HepG2 (cell line): ENCODE results near the gene STAT4. TPM values are rescaled to one million over a fixed set of nuclear protein-coding genes. Genes with fewer than 3 reads are reported as not detected.

Experiments
- ATAC-seq: fragments of 200-7000 bp; cut with Tn5 transposase; 3 replicates; pipeline ENCODE4 v1.9.1; 2020; ENCODE audit warnings: mild to moderate bottlenecking, moderate library complexity
- BruUV-seq: library from RNA; stranded (reverse); fragments of 400-500 nt; replicated peaks from 2 replicates; lab custom pipeline; 2021; lab: Mats Ljungman, UMichigan
- CTCF ChIA-PET: fragments of 300-600 bp; formaldehyde crosslinking; extraction: SDS; loops from one replicate; lab custom pipeline; 2021; ENCODE audit warnings: low total read pairs, inconsistent platforms, low intra/inter-chr PET ratio; lab: Yijun Ruan, JAX
- POLR2A ChIA-PET: fragments of 350-600 bp; sonication (Branson Sonifier 250); formaldehyde crosslinking; loops from one replicate; lab custom pipeline; 2020; ENCODE audit warnings: antibody characterized with exemption, inconsistent platforms; lab: Yijun Ruan, JAX
- DNase-seq: peaks from one replicate; pipeline ENCODE4 v3.0.0-alpha.2; 2015; ENCODE audit warnings: low spot score
- FAIRE-seq: peaks from 3 replicates; lab custom pipeline; 2011; peaks lifted over from hg19 to GRCh38; lab: Jason Lieb, UNC
- H2AFZ ChIP-seq: one replicate; pipeline ENCODE4 v1.6.1; 2011; ENCODE audit warnings: low read length, inconsistent platforms
- H3K27ac ChIP-seq: fragments of 300-600 bp; 3 replicates; pipeline ENCODE4 v1.8.0; 2011; ENCODE audit warnings: mixed run types, mild to moderate bottlenecking, mixed read lengths, low read length, inconsistent platforms; ENCODE audit not compliant: insufficient read depth; ENCODE audit errors: extremely low read length
- H3K27me3 ChIP-seq, 2 experiments: fragments of 200-600 bp in 1 of 2; 2 replicates in 1 of 2; 3 replicates in 1 of 2; pipeline versions ENCODE4 v1.6.0 to v1.8.0; 2011; ENCODE audit warnings: low read length in 2 of 2, mild to moderate bottlenecking in 2 of 2, moderate library complexity in 2 of 2, inconsistent platforms in 1 of 2; ENCODE audit not compliant: insufficient read depth in 2 of 2, control insufficient read depth in 1 of 2
- H3K36me3 ChIP-seq, 2 experiments: fragments of 200-600 bp in 1 of 2; replicated peaks in 1 of 2; 2 replicates in 1 of 2; 3 replicates in 1 of 2; pipeline versions ENCODE4 v1.5.1 to v1.8.0; 2011; ENCODE audit warnings: low read length in 2 of 2, inconsistent platforms in 1 of 2; ENCODE audit not compliant: insufficient read depth in 2 of 2, control insufficient read depth in 1 of 2
- H3K4me1 ChIP-seq: 2 replicates; pipeline ENCODE4 v1.5.1; 2012; ENCODE audit warnings: low read length, inconsistent platforms; ENCODE audit not compliant: insufficient read depth
- H3K4me2 ChIP-seq: 2 replicates; pipeline ENCODE4 v1.6.0; 2011; ENCODE audit warnings: low read depth, low read length, inconsistent platforms
- H3K4me3 ChIP-seq, 3 experiments: fragments of 200-600 bp in 1 of 3; sonication (generic), shearing (Covaris generic) in 1 of 3; replicated peaks in 1 of 3; 2 replicates each; pipeline ENCODE4 v1.5.1; 2011 to 2016; ENCODE audit warnings: low read length in 3 of 3, inconsistent platforms in 2 of 3, low read depth in 2 of 3, mild to moderate bottlenecking in 2 of 3, control low read depth in 1 of 3, mixed read lengths in 1 of 3; ENCODE audit not compliant: insufficient read depth in 1 of 3
- H3K79me2 ChIP-seq: one replicate; pipeline ENCODE4 v1.6.1; 2011; ENCODE audit warnings: low read length, inconsistent platforms; ENCODE audit not compliant: insufficient read depth
- H3K9ac ChIP-seq: 2 replicates; pipeline ENCODE4 v1.6.0; 2011; ENCODE audit warnings: mild to moderate bottlenecking, low read depth, low read length, inconsistent platforms; ENCODE audit not compliant: insufficient read depth
- H3K9me3 ChIP-seq: 2 replicates; pipeline ENCODE4 v1.5.1; 2012; ENCODE audit warnings: mild to moderate bottlenecking, low read length
- H4K20me1 ChIP-seq: 2 replicates; pipeline ENCODE4 v1.6.0; 2011; ENCODE audit warnings: inconsistent platforms, mild to moderate bottlenecking, low read length, moderate library complexity; ENCODE audit not compliant: insufficient read depth
- BCL6 ChIP-seq: IDR thresholded peaks from 2 replicates; pipeline ENCODE4 v1.6.1; 2016; ENCODE audit warnings: missing genetic modification reagents, missing compliant biosample characterization
- BHLHE40 ChIP-seq: IDR thresholded peaks from 2 replicates; pipeline ENCODE4 v1.6.1; 2011; ENCODE audit warnings: low read length, improper control_type of control experiment
- MAFG ChIP-seq: sonication (generic); formaldehyde crosslinking; IDR thresholded peaks from 2 replicates; pipeline ENCODE4 v1.5.1; 2020; ENCODE audit warnings: mild to moderate bottlenecking, missing genetic modification reagents
- MYNN ChIP-seq: sonication (generic); formaldehyde crosslinking; IDR thresholded peaks from 2 replicates; pipeline ENCODE4 v1.4.0; 2020; ENCODE audit warnings: mild to moderate bottlenecking, low read depth, missing genetic modification reagents
- ZBTB34 ChIP-seq: sonication (generic); formaldehyde crosslinking; IDR thresholded peaks from 2 replicates; pipeline ENCODE4 v1.8.0; 2022; ENCODE audit warnings: mild to moderate bottlenecking, missing genetic modification reagents
- ZNF567 ChIP-seq: sonication (generic); formaldehyde crosslinking; IDR thresholded peaks from 2 replicates; pipeline ENCODE4 v1.8.1; 2023; ENCODE audit warnings: mild to moderate bottlenecking, missing genetic modification reagents, borderline replicate concordance
- ZNF646 ChIP-seq: sonication (generic); formaldehyde crosslinking; IDR thresholded peaks from 2 replicates; pipeline ENCODE4 v1.9.0; 2021; ENCODE audit warnings: mild to moderate bottlenecking, missing genetic modification reagents
- WGBS: methylation state at CpG from one replicate; pipeline ENCODE4 v1.1.6; 2017; ENCODE audit warnings: low lambda C conversion rate; 5-methylcytosine and 5-hydroxymethylcytosine counted together
- in situ Hi-C: cut with HindIII; loops from 2 replicates; pipeline ENCODE4 v1.10.0; 2017; ENCODE audit warnings: low pct_unique_long_range_greater_than_20kb; ENCODE audit not compliant: extremely low pct_ligation_motif_present
- intact Hi-C: fragments of 100-400 bp; cut with micrococcal nuclease; formaldehyde crosslinking; loops from one replicate; pipeline ENCODE4 v1.10.0; 2022; ENCODE audit not compliant: unreplicated experiment
- polyA plus RNA-seq, 8 experiments: library from polyadenylated mRNA; depleted of rRNA in 3 of 8; stranded (reverse) in 7 of 8; unstranded in 1 of 8; fragments of >200 nt; fragmentation: Illumina TruSeq in 4 of 8; extraction: Trizol in 4 of 8; gene quantifications; 2 replicates each; pipeline versions ENCODE4 v1.2.1 to v1.2.3, GENCODE V29; 2011 to 2016; ENCODE audit warnings: low read depth in 4 of 8, missing spikeins in 1 of 8, mixed read lengths in 1 of 8; ENCODE audit not compliant: insufficient read depth in 1 of 8
- total RNA-seq, 5 experiments: library from RNA; depleted of rRNA; stranded (reverse); fragments of >200 nt; fragmentation: Illumina TruSeq; extraction: Trizol; gene quantifications; 2 replicates each; pipeline ENCODE4 v1.2.3, GENCODE V29; 2016; ENCODE audit warnings: low read depth in 1 of 5
- TF ChIP-seq, protein P1 (sequence below): sonication (generic); formaldehyde crosslinking; IDR thresholded peaks from 2 replicates; pipeline ENCODE4 v1.5.1; 2020; ENCODE audit warnings: missing genetic modification reagents, mild to moderate bottlenecking, borderline replicate concordance

Gene STAT4
- total and polyA plus RNA-seq, 2 of the 13 experiments (the other 11 are each of a cell fraction or from before 2014, with no cell fraction given) = 0.37 TPM; not detected in 1

GRCh38 chr2:191001624-191002023 lies 149.2 kb downstream of the STAT4 start:
- Histone ChIP-seq H3K9me3 (no peaks in the 10 kb centered on the region), H3K36me3 (peaks cover 35 to 86% of the 10 kb centered on the region in 2 experiments), H3K4me2 (no peak overlapping the region), H2AFZ (no peak overlapping the region), H3K27ac (no peak overlapping the region), H3K4me3 (no peak overlapping the region), H3K27me3 (no peaks in the 10 kb centered on the region), H3K9ac (no peak overlapping the region), H4K20me1 (no peaks in the 10 kb centered on the region; the same call in 1 of the 2 replicates), H3K4me1 (no peaks in the 10 kb centered on the region), H3K79me2 (no peaks in the 10 kb centered on the region)
- TF ChIP-seq, protein P1, sequence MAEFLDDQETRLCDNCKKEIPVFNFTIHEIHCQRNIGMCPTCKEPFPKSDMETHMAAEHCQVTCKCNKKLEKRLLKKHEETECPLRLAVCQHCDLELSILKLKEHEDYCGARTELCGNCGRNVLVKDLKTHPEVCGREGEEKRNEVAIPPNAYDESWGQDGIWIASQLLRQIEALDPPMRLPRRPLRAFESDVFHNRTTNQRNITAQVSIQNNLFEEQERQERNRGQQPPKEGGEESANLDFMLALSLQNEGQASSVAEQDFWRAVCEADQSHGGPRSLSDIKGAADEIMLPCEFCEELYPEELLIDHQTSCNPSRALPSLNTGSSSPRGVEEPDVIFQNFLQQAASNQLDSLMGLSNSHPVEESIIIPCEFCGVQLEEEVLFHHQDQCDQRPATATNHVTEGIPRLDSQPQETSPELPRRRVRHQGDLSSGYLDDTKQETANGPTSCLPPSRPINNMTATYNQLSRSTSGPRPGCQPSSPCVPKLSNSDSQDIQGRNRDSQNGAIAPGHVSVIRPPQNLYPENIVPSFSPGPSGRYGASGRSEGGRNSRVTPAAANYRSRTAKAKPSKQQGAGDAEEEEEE (CRISPR knock-in tag) = no peak
- TF ChIP-seq BCL6 (CRISPR knock-in tag) (no peak), BHLHE40 (no peak), MYNN (no peak), ZNF646 (CRISPR knock-in tag) (no peak), ZBTB34 (CRISPR knock-in tag) (no peak), ZNF567 (CRISPR knock-in tag) (no peak), MAFG (CRISPR knock-in tag) (no peak)
- ChIA-PET CTCF (no interaction called here), POLR2A (no interaction called here)
- in situ Hi-C loops (no loop called here), intact Hi-C loops (no loop called here)
- ATAC-seq = no peak
- no TSS peak for BruUV-seq
- no peak for DNase-seq
- no peak for FAIRE-seq
- 94% methylated on average over 3 of the region's 3 CpGs for whole genome bisulfite sequencing
